ENCODE results near the gene L3MBTL3.

DNA sequence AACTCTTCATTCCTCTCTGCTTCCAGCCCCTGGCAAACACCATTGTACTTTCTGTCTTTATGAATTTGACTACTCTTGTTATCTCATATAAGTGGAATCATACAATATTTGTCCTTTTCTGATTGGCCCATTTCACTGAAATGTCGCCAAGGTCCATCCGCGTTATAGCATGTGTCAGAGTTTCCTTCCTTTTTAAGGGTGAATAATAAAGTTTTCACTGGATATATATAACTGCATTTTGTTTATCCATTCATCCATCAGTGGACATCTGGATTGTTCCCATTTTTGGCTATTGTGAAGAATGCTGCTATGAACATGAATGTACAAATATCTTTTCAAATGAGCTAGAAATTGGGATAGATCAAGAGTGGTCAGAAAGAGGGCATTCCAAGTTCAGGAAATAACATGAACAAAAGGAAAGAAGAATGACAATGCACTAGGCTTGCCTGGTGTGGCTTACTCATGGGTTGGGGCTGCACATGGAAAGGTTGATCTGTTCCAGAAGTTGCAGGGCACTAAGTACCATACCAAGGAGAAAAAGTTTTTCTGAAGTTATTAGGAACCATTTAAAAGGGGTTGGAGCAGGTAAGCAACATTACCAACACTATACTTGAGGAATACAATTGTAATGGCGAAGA, 10.0 kb upstream of the L3MBTL3 start:
- TF ChIP-seq POLR2AphosphoS5 (IDR thresholded peaks at IDR 0.05; ENCODE audit: insufficient read depth in 1 of 2, low read depth in 1 of 2) (no peak), POLR2A (IDR thresholded peaks at IDR 0.05) (no peak)
- TF ChIP-seq, protein P1, sequence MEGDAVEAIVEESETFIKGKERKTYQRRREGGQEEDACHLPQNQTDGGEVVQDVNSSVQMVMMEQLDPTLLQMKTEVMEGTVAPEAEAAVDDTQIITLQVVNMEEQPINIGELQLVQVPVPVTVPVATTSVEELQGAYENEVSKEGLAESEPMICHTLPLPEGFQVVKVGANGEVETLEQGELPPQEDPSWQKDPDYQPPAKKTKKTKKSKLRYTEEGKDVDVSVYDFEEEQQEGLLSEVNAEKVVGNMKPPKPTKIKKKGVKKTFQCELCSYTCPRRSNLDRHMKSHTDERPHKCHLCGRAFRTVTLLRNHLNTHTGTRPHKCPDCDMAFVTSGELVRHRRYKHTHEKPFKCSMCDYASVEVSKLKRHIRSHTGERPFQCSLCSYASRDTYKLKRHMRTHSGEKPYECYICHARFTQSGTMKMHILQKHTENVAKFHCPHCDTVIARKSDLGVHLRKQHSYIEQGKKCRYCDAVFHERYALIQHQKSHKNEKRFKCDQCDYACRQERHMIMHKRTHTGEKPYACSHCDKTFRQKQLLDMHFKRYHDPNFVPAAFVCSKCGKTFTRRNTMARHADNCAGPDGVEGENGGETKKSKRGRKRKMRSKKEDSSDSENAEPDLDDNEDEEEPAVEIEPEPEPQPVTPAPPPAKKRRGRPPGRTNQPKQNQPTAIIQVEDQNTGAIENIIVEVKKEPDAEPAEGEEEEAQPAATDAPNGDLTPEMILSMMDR (IDR thresholded peaks at IDR 0.05): no peak
